Cortex of kidney (tissue), 1 donor: ENCODE data around the gene ITLN2.
"Not testable (repeated sequence)": the region's sequence is repeated elsewhere in the genome, so short reads cannot be mapped to it uniquely, and the experiment has no call there.

Source experiments
- DNase-seq: peaks from one replicate; lab custom pipeline; 2025; lab: John Stamatoyannopoulos, UW

The ITLN2 gene

GRCh38 chr1:160953030-160953429, 1.6 kb downstream of the ITLN2 start:
- no peak for DNase-seq

GRCh38 chr1:160952129-160952510, 2.5 kb downstream of the ITLN2 start:
- DNase-seq: no peak

GRCh38 chr1:160951443-160952128, 3.0 kb downstream of the ITLN2 start:
- no peak for DNase-seq

GRCh38 chr1:160950657-160951056, 4.0 kb downstream of the ITLN2 start:
- DNase-seq: no peak

- no peak for DNase-seq
Observed at GRCh38 chr1:160949881-160950280, 4.7 kb downstream of the ITLN2 start.

- DNase-seq: not testable (repeated sequence)
Observed at GRCh38 chr1:160949216-160949880, 5.3 kb downstream of the ITLN2 start.

- DNase-seq: not testable (repeated sequence)
Observed at GRCh38 chr1:160947174-160947759, 7.3 kb downstream of the ITLN2 start.

- DNase-seq: not testable (repeated sequence)
Observed at GRCh38 chr1:160945881-160946280, 8.7 kb downstream of the ITLN2 start.

GRCh38 chr1:160945079-160945478, 9.5 kb downstream of the ITLN2 start:
- no peak for DNase-seq

- no peak for DNase-seq
Observed at GRCh38 chr1:160942926-160943325, 11.7 kb downstream of the ITLN2 start.

- DNase-seq: not testable (repeated sequence)
Observed at GRCh38 chr1:160936666-160937065, 17.9 kb downstream of the ITLN2 start.

- no peak for DNase-seq
Observed at GRCh38 chr1:160935527-160936258, 18.9 kb downstream of the ITLN2 start.

GRCh38 chr1:160933305-160933704, 21.3 kb downstream of the ITLN2 start:
- not testable (repeated sequence) for DNase-seq

- DNase-seq: no peak
Observed at GRCh38 chr1:160925652-160926244, 28.9 kb downstream of the ITLN2 start.

- no peak for DNase-seq
Observed at GRCh38 chr1:160924791-160925651, 29.6 kb downstream of the ITLN2 start.

GRCh38 chr1:160916666-160917065, 37.9 kb downstream of the ITLN2 start:
- no peak for DNase-seq

- DNase-seq: not testable (repeated sequence)
Observed at GRCh38 chr1:160913229-160913628, 41.4 kb downstream of the ITLN2 start.

GRCh38 chr1:160911925-160912324, 42.7 kb downstream of the ITLN2 start:
- DNase-seq: no peak

GRCh38 chr1:160911441-160911840, 43.2 kb downstream of the ITLN2 start:
- no peak for DNase-seq

GRCh38 chr1:160910170-160910750, 44.3 kb downstream of the ITLN2 start:
- DNase-seq: no peak

- no peak for DNase-seq
Observed at GRCh38 chr1:160907976-160908375, 46.6 kb downstream of the ITLN2 start.
